ENCODE results near the gene RASL12. TPM values are rescaled to one million over a fixed set of nuclear protein-coding genes. Genes with fewer than 3 reads are reported as not detected.

Gene RASL12
- total and polyA plus RNA-seq, 3 donors from 2014 or later = 43.9 to 75.2 (median 64.7) TPM

DNA sequence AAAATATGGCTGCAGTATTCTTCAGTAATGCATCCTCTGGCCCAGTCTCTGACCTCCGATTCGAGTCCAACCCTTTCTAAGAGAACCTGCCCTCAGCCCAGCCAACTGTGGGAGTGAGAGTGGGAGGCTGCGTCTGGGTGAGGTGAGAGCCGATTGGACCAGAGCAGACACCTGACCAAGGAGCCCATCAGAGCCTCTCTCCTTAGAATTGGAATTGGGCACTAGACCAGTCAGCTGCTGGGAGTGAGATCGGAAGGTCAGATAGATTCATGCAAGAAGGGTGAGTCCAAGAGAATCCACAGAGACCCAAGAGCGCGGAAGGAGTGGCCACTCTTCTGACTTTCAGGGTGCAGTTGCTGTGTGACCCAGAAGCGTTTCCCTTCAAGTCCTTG lies 10.2 kb downstream of the RASL12 start:
- intact Hi-C loops (cut with DNase I; ENCODE audit: low total_unique reads) = no loop called here
- 68 to 80% methylated on average over 7 to 8 of the region's 8 CpGs for WGBS, 2 donors
- Histone ChIP-seq H3K9me3 (no peaks in the 10 kb centered on the region), H3K4me1 (peaks cover 45% of the 10 kb centered on the region), H3K27ac (no peak overlapping the region), H3K27me3 (no peaks in the 10 kb centered on the region), H3K4me3 (no peak overlapping the region), H3K36me3 (ENCODE audit: low read depth, missing control alignments) (no peaks in the 10 kb centered on the region)
- TF ChIP-seq POLR2A (IDR thresholded peaks at IDR 0.05) = no peak
- TF ChIP-seq, protein P1, sequence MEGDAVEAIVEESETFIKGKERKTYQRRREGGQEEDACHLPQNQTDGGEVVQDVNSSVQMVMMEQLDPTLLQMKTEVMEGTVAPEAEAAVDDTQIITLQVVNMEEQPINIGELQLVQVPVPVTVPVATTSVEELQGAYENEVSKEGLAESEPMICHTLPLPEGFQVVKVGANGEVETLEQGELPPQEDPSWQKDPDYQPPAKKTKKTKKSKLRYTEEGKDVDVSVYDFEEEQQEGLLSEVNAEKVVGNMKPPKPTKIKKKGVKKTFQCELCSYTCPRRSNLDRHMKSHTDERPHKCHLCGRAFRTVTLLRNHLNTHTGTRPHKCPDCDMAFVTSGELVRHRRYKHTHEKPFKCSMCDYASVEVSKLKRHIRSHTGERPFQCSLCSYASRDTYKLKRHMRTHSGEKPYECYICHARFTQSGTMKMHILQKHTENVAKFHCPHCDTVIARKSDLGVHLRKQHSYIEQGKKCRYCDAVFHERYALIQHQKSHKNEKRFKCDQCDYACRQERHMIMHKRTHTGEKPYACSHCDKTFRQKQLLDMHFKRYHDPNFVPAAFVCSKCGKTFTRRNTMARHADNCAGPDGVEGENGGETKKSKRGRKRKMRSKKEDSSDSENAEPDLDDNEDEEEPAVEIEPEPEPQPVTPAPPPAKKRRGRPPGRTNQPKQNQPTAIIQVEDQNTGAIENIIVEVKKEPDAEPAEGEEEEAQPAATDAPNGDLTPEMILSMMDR (IDR thresholded peaks at IDR 0.05) = no peak
- no peak for DNase-seq

DNA sequence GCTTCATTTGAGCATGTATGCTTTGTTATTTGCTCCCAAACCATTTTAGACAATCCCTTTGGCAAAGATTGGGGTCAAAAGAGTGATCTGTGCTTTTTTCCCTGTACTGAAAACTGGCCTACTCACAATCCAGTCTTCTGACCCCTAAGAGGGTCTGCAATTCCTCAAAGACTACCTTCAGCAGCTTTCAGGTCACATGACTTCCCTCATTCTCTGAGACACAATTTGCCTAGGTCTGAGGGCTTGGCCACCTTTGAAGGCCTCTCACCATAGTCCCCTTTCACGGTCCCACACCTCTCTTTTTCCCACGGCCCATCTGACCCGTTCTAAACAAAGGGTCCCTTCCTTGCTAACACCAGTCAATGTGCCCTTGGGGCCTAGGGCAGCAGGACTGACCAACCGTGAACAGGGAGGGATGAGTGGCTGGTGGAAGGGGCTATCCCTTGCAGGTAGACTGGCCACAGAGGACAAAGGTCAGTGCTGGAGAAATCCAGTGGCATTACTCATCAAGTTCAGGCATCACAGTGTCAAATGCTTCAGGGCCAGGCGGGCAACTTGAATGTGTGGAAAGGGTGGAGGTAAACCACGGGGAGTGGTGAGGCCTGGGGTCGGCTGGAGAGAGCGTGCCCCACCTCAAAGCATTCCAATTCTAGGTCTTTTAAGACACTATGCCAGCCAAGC lies 10.8 kb downstream of the RASL12 start:
- intact Hi-C loops (cut with DNase I; ENCODE audit: low total_unique reads) = no loop called here
- H3K27me3 ChIP-seq = no peaks in the 10 kb centered on the region
- H3K4me3 ChIP-seq = no peak overlapping the region
- H3K27ac ChIP-seq = no peak overlapping the region
- no peaks in the 10 kb centered on the region for H3K9me3 ChIP-seq
- 88 to 90% methylated on average over 8 of the region's 8 CpGs for WGBS, 2 donors
- no peaks in the 10 kb centered on the region for H3K36me3 ChIP-seq (ENCODE audit: low read depth, missing control alignments)
- peaks cover 39% of the 10 kb centered on the region for H3K4me1 ChIP-seq
- TF ChIP-seq, protein P1 (IDR thresholded peaks at IDR 0.05) = no peak
- DNase-seq = no peak

DNA sequence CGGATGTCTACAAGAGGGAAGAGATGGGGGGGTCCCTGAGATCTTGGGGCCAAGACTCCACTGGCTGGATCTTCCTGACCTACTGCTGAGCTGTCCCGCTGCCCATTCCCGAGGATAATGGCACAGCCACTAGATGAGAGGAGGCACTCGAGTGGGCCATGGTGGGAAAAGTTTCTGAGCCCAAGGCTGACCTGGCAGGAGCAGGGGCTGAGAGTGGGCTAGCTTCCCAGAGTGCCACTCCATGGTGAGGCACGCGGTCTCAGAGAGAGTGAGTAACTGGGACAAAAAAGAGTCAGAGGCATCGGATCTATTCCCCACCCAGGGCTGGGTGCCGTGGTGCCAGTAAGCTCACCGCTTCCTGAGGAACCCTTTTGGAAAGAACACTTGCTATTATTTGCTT lies 11.7 kb downstream of the RASL12 start:
- DNase-seq = no peak
- no peak overlapping the region for H3K27ac ChIP-seq

DNA sequence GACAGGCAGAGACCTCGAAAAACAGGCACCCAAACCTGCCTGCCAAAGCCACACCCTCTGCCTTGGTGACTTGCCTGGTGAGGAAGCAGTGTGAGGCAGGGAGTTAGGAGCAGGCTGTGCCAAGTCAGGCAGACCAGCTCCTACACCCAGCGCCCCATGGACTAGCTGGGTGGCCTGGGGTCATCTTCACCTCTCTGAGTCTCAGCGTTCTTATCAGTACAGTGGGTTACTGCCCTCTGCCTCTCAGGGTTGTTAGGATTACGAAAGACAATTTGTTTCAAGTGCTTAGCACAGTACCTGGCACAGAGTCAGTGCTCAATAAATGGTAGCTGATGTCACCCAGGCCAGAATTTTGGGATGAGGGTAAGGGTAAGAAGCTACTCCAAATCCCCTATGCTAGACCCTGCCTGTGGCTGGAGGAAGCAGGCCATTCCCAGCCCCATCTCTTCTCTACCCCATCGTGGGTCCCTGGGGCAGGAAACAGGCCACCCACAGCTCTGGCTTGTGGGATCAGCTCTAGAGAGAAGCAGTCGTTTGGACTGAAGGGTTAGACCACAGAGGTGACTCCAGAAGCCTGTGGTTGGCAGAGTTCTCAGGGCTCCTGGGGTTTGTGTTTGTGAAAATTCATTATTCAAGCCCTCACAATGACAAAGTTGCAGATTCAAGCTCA lies 12.5 kb downstream of the RASL12 start:
- DNase-seq = peak; percentile 60
- no peak overlapping the region for H3K4me3 ChIP-seq
- 31 to 56% methylated on average over 6 of the region's 6 CpGs for WGBS, 2 donors
- intact Hi-C loops (cut with DNase I; ENCODE audit: low total_unique reads) = no loop called here
- H3K36me3 ChIP-seq (ENCODE audit: low read depth, missing control alignments) = no peaks in the 10 kb centered on the region
- no peaks in the 10 kb centered on the region for H3K9me3 ChIP-seq
- peaks cover 34% of the 10 kb centered on the region for H3K4me1 ChIP-seq
- H3K27ac ChIP-seq = peak overlapping the region in 1 of 2 donors; percentile 35
- no peak for TF ChIP-seq POLR2A (IDR thresholded peaks at IDR 0.05)
- TF ChIP-seq, protein P1 (IDR thresholded peaks at IDR 0.05) = no peak
- H3K27me3 ChIP-seq = no peaks in the 10 kb centered on the region

More for the DNA sequence above, 11.7 kb downstream of the RASL12 start:
- TF ChIP-seq, protein P1 (IDR thresholded peaks at IDR 0.05) = no peak
- TF ChIP-seq POLR2A (IDR thresholded peaks at IDR 0.05) = no peak
- H3K4me3 ChIP-seq = no peak overlapping the region
- no peaks in the 10 kb centered on the region for H3K9me3 ChIP-seq
- no peaks in the 10 kb centered on the region for H3K27me3 ChIP-seq
- peaks cover 37% of the 10 kb centered on the region for H3K4me1 ChIP-seq
- H3K36me3 ChIP-seq (ENCODE audit: low read depth, missing control alignments) = no peaks in the 10 kb centered on the region
- 81 to 82% methylated on average over 9 of the region's 9 CpGs for WGBS, 2 donors
- intact Hi-C loops (cut with DNase I; ENCODE audit: low total_unique reads) = no loop called here
